ENCODE measurements around the gene PTPRJ. TPM values are rescaled to one million over a fixed set of nuclear protein-coding genes. Genes with fewer than 3 reads are reported as not detected.
A peak's percentile ranks its signal among the peaks of the same experiment; 100 is the strongest.

Gene PTPRJ
- total and polyA plus RNA-seq, 9 of the 15 experiments (the other 6 are each of a cell fraction or from before 2014, with no cell fraction given) = 0.56 to 10.7 (median 4.8) TPM

- TF ChIP-seq POLR2AphosphoS2 (IDR thresholded peaks at IDR 0.05; ENCODE audit: low read length) (no peak), ZNF263 (CRISPR knock-in tag; IDR thresholded peaks at IDR 0.05; ENCODE audit: borderline replicate concordance) (no peak), ILK (tag; IDR thresholded peaks at IDR 0.05; ENCODE audit: borderline replicate concordance, low read depth) (no peak), TRIM28 (IDR thresholded peaks at IDR 0.05) (peak; percentile 93), SRSF3 (IDR thresholded peaks at IDR 0.05; ENCODE audit: insufficient read depth, low read length) (no peak), ZNF184 (CRISPR knock-in tag; IDR thresholded peaks at IDR 0.05) (no peak), ELF1 (tag; IDR thresholded peaks at IDR 0.05) (no peak), USF1 (CRISPR knock-in tag; IDR thresholded peaks at IDR 0.05) (no peak), PML (IDR thresholded peaks at IDR 0.05; ENCODE audit: low read length) (no peak), HCFC1 (IDR thresholded peaks at IDR 0.05; ENCODE audit: low read depth, low read length) (no peak), CREB1 (IDR thresholded peaks at IDR 0.05) (no peak), CREB1 (CRISPR knock-in tag; IDR thresholded peaks at IDR 0.05) (no peak), RBM14 (IDR thresholded peaks at IDR 0.05; ENCODE audit: borderline replicate concordance, insufficient read depth, low read depth, low read length) (no peak), ZNF444 (CRISPR knock-in tag; IDR thresholded peaks at IDR 0.05) (no peak), MCM3 (IDR thresholded peaks at IDR 0.05) (no peak), CCAR2 (IDR thresholded peaks at IDR 0.05; ENCODE audit: low read depth, low read length) (no peak), ZBTB9 (CRISPR knock-in tag; IDR thresholded peaks at IDR 0.05) (no peak), BACH1 (tag; IDR thresholded peaks at IDR 0.05) (no peak), HEY1 (CRISPR knock-in tag; IDR thresholded peaks at IDR 0.05; ENCODE audit: borderline replicate concordance) (no peak), IRF9 (tag; IDR thresholded peaks at IDR 0.05) (no peak), TCF7 (IDR thresholded peaks at IDR 0.05; ENCODE audit: borderline replicate concordance) (no peak), ZNF584 (CRISPR knock-in tag; IDR thresholded peaks at IDR 0.05; ENCODE audit: low read depth) (no peak), SMARCC2 (IDR thresholded peaks at IDR 0.05; ENCODE audit: low read depth) (no peak), BRCA1 (IDR thresholded peaks at IDR 0.05) (no peak), BRCA1 (CRISPR knock-in tag; IDR thresholded peaks at IDR 0.05) (no peak), EHMT2 (IDR thresholded peaks at IDR 0.05) (peak; percentile 39; the same call in 1 of the 2 replicates), CBFB (CRISPR knock-in tag; IDR thresholded peaks at IDR 0.05) (no peak), ARHGAP35 (IDR thresholded peaks at IDR 0.05; ENCODE audit: partially characterized antibody) (no peak), NR2C2 (CRISPR knock-in tag; IDR thresholded peaks at IDR 0.05) (no peak), NR2C2 (tag; IDR thresholded peaks at IDR 0.05) (no peak), TAF15 (IDR thresholded peaks at IDR 0.05; ENCODE audit: low read depth, low read length) (no peak), ZNF124 (CRISPR knock-in tag; IDR thresholded peaks at IDR 0.05) (no peak)
Measured at GRCh38 chr11:48114740-48115139, 134.4 kb downstream of the PTPRJ start (continued).

Measured in K562 (cell line).